ENCODE measurements around the gene FBXL17.

- TF ChIP-seq, protein P1, sequence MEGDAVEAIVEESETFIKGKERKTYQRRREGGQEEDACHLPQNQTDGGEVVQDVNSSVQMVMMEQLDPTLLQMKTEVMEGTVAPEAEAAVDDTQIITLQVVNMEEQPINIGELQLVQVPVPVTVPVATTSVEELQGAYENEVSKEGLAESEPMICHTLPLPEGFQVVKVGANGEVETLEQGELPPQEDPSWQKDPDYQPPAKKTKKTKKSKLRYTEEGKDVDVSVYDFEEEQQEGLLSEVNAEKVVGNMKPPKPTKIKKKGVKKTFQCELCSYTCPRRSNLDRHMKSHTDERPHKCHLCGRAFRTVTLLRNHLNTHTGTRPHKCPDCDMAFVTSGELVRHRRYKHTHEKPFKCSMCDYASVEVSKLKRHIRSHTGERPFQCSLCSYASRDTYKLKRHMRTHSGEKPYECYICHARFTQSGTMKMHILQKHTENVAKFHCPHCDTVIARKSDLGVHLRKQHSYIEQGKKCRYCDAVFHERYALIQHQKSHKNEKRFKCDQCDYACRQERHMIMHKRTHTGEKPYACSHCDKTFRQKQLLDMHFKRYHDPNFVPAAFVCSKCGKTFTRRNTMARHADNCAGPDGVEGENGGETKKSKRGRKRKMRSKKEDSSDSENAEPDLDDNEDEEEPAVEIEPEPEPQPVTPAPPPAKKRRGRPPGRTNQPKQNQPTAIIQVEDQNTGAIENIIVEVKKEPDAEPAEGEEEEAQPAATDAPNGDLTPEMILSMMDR (IDR thresholded peaks at IDR 0.05): no peak
- no peak for TF ChIP-seq POLR2AphosphoS5 (IDR thresholded peaks at IDR 0.05)
- no peak for TF ChIP-seq POLR2A (IDR thresholded peaks at IDR 0.05; ENCODE audit: low read depth)
- no peak for TF ChIP-seq EP300 (IDR thresholded peaks at IDR 0.05)
These were observed 517.1 kb downstream of the FBXL17 start for GRCh38 chr5:107864793-107865192.

Data from esophagus muscularis mucosa (tissue), 4 donors.